ENCODE measurements around the gene DOK1.

Gene DOK1

DNA sequence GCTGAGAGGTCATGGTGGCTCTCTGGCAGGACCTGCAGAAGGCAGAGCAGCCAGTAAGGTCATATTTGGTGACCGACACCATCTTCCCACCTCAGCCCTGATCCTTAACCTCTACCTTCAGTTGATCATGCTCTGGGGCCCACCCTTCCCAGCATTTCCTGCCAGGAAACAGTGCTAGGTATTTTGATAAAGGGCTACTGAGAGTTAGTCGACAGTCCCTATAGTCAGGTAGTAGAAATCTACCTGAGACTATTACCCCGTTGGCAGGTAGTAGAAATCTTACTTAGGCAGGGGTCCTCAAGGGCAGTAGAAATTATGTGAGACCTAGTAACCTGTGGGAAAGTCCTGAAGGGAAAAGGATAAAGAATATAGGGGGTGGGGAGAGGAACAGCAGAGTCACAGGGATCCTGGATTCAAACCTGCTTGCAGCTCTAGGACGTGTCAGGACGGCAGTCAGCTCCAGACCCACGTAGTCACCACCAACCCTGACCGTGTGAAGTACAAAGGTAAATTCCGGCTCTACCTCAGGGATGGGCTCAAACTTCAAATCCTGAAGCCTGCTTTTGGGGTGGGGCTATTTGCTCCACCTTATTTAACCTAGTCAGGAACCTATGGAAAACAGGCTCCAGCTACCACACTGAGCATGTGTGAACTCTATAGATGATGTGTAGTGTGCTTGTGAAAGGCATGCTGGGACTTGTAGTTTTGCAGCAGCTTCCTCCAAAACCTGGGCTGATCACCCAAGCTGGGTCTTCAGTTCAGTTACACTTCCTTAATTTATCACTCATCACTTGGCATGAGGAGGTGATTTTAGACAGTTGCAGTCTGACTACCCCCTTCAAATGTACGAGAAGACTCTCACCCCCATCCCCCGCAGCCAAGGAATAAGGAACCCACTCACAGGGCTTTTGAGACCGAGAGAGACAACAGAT is 28.5 kb upstream of the DOK1 start, which contains the start of gene DQX1:
DQX1 (minus strand) TSS at position 515 of the 932 bp plus-strand sequence; CDS start at position 13, 502 bp downstream.
- DNase-seq: peak; percentile 68

DNA sequence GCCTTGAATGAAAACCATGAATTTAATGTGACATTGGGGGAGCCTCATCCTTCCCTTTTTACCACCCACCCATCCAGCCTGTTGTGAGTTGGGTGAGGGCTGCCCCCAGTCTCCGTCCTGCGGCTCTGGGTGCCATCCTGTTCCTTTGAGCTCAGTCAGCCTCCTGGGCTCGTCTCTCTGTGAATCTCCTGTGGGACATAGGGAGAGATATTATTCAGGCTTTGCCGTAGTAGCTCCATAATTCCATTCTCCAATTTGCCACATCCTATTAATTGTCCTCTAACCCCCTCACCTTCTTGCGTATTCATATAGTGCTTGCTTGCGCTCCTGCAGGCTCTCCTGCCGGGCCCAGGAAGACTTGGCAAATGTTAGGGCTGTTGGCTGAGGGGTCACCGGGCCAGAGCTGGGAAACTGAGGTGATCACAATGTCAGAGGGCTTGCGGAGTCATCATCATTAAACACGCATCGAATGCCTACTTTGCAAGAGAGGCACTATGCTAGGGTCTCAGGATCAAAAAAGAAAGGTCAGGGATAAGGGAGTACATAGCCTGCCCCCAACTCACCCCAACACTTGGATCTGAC is 27.8 kb upstream of the DOK1 start:
- DNase-seq: no peak

DNA sequence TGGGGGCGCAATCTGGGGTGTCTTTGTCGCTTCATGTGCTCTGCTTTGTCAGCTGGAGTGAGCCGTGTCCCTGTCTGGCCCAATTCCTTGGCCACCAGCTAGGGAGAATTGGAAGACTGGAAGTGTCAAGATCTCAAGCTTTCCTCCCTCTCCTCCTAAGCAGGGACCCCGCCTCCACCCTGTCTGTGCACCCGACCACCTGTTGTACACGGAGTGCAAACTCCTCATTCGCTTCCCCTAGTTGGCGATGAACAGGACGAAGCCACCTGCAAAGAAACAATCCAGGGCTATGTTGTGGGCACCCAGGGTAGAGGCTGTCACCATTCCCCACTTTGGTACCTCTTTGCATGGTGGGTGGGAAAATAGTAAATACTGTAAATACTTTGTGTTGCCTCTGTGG is 26.8 kb upstream of the DOK1 start:
- DNase-seq: no peak

DNA sequence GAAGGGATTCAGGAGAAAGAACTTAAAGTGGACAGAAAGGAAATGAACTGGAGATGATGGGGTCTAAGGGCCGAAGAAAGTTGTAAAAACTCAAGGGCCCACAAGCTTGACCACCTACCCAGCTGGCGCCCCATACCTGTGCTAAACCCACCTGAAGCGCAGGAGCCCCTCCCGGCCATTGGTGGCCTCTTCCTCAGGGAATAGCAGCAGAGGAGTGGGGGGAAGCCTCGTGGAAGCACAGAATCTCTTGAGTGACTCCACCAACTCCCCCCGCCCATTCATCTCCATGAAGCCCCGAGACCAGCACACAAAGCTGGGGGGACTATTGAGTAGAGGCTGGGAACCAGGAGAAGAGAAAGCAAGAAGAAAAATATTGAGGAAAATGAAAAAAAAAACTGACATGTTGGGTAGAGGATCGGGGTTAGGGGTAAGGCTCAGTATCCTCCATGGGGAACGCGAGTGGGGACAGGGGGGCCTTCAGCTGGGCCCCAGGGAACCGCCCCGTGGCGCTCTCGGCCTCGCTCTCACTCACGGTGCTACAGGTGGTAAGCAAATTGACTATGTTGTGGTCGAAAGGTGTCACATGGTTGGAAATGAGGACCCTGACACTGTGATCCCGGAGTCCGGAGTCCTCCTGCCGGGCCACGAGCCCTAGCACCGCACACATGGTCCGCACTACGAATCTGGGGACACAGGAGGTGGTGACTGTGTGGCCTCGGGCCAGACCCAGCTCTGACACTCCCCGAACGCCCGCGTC is 25.7 kb upstream of the DOK1 start:
- no peak for DNase-seq

DNA sequence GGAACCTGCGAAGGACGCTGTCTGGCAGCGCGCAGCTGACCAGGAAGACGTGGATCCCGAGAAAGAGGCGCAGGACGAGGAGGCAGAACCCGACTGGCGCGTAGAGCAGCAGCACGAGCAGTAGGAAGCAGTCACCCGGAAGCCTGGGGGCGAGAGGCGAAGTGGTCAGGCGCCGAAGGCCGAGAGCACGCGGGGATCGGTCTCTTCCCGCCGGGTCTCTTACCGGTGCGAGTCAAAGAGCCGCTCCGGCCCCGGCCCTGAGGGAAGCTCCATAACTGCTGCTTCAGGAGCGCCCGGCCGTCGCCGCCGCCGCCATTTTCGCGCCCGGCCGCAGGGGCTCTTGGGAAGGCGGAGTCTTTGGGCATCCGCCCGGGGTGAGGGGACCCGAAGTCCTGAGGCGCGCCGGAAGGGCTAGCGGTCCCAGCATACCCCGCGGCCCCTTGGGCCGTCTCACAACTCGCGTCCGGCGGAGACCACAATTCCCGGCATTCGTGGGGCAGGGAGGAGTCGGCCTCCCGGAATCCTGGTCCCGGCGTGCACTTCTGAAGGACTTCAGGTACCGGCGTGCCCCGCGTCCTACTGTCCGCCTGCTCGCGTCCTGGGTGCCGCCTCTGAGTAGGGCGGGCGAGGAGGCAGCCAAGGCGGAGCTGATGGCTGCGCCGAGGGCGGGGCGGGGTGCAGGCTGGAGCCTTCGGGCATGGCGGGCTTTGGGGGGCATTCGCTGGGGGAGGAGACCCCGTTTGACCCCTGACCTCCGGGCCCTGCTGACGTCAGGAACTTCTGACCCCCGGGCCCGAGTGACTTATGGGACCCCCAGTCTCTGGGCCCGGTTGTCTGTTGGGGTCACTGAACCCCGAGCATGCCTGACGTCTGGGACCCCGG is 24.9 kb upstream of the DOK1 start, which contains the start of the genes AUP1 and HTRA2:
AUP1 (minus strand) TSS at position 350 of the 882 bp plus-strand sequence; CDS start at position 273, 77 bp downstream.
HTRA2 (plus strand) TSS at position 577 of the 882 bp plus-strand sequence; CDS start at position 651, 74 bp downstream.
- peak; percentile 94 for DNase-seq

DNA sequence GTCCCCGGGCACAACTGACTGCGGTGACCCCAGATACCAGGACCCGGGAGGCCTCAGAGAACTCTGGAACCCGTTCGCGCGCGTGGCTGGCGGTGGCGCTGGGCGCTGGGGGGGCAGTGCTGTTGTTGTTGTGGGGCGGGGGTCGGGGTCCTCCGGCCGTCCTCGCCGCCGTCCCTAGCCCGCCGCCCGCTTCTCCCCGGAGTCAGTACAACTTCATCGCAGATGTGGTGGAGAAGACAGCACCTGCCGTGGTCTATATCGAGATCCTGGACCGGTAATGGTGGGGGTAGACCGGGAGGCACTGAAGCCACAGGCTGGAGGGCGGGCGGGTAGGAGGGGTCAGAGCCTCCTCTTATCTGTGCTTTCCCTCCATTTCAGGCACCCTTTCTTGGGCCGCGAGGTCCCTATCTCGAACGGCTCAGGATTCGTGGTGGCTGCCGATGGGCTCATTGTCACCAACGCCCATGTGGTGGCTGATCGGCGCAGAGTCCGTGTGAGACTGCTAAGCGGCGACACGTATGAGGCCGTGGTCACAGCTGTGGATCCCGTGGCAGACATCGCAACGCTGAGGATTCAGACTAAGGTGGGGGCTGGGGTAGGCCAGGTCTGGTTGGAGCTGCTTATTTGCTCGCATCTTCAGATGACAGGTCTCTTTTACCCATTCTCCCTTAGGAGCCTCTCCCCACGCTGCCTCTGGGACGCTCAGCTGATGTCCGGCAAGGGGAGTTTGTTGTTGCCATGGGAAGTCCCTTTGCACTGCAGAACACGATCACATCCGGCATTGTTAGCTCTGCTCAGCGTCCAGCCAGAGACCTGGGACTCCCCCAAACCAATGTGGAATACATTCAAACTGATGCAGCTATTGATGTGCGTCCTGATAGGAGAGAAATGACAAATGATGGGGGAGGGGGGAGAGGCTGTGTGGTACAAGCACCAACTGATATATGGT is 24.0 kb upstream of the DOK1 start:
- peak; percentile 66 for DNase-seq

DNA sequence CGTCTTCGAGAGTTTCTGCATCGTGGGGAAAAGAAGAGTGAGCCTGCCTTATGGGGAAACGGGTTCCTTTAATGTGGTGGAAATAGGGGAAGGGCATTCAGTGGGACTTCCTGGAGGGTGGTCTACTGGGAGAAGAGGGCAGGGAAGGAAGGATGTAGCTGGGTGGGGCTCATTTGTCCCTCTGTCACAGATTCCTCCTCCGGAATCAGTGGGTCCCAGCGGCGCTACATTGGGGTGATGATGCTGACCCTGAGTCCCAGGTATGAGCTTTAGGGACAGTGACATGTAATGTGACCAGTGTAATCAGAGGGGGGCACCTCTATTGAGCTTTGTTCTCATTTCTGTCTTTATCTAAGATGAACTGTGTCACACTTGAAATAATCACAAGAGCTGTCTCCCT is 22.9 kb upstream of the DOK1 start:
- no peak for DNase-seq

DNA sequence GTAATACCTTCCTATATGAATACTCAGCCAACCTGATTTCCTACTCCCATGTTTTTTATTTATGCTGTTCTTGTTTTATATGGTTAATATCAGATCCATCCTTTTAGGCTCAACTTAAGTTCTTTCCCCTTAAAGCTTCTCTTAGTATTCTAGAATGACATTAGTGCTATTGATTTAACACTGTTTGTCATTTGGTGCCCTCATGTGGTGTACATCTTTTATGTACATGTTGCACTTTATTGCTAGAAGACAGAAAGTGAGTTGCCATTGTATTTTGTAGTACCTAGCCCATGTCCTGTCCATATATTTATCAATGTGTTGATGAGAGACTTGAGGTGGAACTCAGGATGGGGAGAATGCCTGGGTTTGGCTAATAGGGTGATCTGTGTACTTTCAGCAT is 22.3 kb upstream of the DOK1 start:
- DNase-seq: no peak

DNA sequence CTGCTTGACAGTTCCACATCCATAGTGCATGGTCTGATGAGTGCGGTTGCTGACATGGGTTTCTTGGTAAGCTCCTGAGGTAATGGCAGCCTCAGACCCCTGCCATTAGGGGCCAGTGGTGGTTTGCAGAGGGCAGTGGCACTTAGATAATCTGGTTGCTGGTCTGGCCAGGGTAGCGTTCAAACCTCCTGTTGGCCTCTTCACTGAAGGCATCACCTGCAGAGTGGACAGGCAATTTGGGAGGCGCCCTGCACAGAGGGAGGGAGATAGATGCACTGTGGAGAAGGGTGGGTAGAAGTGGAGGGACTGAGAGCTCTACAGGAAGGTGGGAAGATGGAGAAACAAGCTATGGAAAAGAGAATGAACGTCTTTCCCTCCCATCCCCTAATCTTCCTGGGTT is 21.1 kb upstream of the DOK1 start:
- DNase-seq: no peak

DNA sequence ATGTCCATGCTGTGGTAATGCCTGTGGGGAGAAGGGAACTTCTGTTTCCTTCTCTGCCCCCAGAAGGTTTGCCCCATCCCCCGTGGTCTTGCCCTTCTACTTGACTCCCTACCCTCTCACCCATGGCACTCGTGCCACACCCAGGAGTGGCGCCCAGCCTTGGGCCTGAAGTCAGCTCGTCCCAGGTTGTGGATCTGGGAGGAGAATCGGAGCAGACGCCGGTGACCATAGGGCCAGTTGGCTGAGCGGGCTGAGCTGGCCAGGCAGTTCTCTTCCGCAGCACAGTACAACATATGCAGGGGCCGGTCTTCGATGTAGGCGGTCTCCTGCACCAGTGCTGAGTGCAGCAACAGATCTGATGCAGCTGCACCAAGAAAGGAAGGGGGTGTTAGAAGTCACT is 20.1 kb upstream of the DOK1 start:
- DNase-seq: no peak

DNA sequence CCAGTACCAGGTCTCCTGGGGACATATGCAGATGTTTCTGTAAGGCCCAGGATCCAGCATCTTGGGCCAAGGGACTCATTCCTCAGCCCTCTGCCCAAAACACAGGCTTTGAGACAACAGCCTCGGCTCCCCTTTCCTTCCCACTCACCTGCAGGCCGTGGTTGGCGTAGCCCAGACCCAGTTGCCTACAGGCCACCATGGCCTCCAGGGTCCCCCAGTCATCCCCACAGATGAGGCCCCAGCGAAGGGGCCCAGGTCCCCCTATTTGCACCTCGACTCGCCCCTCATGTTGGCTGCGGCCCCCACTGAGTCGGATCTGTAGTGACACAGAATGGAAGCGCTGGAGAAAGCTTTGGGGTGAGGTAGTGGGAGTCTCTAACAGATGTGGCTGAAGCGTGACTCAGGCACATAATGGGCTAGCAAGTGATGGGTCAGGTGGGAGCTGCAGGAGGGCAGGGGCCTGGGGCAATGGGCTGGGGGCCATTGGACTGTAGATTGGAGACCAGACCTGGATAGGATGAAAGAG is 19.0 kb upstream of the DOK1 start:
- no peak for DNase-seq

DNA sequence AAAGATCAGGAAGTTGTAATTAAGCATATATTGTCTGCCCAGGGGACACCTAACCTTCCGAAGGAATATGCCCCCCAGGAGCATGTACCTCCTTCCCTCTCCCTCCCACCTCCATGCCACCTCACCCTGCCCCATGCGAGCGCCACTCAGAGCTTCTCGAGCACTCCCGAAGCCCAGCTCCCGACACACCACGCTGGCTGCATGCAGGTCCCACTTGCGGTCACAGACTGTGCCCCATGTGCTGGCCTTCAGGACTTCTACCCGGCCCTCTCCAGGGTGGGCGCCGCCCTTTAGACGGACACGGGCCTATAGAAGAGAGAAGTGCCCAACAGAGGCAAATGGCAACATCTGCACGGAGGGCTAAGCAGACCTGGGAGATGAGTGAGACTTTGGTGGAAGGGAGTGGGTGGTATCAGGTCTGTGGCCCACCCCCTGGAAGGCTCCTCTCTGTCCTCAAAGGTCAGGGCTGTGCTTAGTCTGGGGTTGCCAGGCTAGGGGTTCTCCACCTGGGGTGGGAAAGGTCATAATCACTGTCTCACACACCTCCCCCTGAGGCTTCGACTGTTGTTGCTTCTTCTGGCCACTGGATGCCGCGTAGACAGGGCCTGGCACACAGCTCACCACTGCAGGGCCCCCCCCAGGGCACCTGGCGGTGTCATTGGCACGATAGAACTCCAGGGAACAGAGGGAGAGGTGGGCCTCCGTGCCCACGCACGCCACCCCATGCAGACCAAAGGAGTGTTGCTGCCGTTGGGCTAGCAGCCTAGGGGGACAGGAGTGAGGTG is 18.2 kb upstream of the DOK1 start:
- DNase-seq: no peak

DNA sequence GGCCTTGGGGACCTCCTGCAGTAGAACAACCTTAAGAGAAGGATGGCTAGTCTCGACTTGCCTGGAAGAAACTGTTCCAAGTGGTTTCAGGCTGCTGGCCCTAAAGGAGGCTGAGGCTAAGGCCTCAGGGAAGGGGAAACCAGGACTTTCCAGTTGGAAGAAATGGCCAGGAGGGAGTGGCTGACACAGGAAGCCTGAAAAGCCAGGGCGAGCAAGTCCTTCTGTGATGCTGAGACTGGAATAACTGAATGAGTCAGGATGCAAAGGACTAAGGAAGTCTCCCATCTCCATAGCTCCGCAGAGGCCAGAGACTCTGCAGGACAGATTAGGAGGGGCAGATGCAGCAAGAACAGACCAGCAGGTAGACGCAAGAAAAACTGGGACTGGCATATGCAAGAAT is 17.4 kb upstream of the DOK1 start:
- no peak for DNase-seq

DNA sequence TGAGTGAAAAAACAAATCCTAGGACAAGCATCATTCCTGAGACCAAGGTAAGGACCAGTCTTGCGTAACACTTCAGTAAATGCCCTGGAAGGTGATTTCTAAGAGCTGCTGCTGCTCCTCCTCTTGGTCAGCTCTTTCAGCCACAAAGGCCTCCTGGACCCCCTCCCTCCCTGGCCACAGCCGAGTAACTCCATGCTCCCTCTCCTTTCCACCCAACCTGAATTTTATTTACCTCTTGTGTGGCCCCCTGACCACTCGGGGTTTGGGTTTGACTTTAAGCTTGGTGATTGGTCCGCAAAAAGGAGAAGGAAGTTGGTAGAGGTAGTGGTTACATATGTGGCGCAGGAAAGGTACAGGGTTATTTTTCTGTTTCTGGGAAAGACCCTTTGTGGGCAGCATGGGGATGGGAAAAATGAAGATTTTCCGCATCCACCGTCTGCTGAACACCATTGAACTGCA is 15.6 kb upstream of the DOK1 start:
- no peak for DNase-seq

DNA sequence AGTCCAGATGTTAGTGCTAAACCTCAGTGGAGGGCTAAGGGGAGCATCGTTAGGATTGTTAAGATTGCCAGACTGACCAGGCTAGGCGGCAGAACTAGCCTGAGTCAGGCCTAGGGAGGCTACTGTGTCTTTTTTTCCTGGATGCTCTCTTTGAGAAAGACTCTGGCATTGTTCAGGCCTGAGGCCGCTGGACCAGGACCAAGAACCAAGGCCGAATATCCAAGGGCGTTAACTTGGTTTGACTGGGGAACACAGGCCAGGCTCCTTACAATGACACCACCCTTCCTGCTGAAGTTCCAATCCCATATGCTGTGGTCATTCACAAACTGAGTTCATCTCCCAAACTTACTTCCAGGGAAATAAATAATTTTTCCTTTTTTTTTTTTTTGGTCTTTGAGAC is 14.2 kb upstream of the DOK1 start:
- no peak for DNase-seq

DNA sequence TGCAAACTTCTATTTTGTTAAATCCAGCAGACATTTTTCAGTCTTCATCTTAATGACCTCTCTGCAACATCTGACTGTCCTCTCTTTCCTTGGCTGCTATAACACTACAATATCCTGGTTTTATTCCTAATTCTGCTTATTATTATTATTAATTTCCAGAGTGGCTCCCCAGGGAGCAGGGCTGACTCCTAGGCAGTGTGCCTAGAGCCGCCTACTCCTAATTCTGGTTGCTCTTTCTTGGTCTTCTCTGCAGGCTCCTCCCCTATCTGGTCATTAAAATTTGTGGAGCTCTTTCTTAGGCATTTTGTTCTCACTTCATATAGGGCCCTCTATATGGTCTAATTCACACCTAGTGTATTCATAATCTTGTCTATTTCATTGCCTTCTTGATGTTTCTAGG is 11.5 kb upstream of the DOK1 start:
- DNase-seq: no peak

DNA sequence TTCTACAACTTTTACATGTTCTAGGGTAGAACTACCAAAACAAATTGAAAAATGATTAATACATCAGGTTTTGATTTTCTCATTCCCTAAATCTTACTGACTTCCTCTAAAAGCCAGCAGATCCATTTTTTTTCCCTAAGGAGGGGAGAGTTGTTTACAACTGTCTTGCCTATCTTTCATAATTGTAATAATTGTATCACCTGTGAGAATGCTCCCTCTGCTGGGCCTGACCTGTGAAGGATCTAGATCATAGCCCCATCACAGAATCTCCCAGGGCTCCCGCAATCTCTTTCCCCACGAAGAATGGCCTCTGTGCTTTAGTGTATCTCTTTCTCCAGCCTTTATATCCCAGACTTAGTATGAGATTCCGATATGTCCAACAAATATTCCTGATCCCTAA is 9.9 kb upstream of the DOK1 start:
- DNase-seq: no peak

DNA sequence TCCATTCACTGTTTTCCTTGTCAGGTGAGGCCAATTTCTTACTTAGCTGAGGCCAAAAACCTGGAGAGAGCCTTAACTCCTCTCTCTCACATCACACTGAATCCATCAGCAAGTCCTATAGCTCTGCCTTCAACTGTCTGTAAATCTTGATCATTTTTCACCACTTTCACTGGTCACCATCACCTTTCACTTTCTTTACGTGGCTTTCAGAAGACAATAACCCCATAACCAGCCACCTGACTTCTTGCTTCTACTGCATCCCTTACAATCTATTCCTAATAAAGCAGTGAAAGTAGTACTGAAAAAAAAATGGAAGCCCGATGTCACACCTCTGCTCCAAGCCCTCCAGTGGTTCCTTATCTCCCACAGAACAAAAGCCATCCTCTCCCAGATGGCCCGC is 8.5 kb upstream of the DOK1 start:
- DNase-seq: no peak

DNA sequence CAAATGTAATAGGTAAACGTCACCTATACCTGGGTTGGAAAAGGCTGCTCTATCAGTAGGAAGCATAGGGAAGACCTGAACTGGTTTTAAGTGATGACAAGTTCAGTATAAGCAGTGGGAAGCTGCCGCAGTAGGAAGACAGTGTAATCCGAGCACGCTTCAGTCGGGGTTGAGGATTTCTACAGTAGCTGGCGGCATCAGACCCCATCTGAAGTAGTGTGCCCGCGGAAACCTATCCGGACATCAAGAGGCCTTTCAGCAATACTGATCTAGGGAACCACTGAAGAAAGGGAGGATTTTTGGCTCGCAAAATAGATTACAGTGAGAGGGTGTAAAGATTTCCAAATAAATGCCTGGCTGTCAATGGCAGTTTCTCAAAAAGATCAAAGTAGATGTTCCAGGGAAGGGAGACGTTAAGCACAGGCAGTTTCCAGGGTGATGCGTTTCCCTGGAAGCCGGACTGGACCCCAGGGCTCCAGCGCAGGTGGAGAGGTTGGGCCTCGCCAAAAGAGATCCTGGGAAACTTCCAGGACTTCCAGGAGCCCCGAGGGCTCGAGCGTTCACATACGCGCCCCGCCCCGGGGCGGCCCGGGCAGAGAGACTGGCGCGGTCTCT is 6.1 kb upstream of the DOK1 start:
- DNase-seq: no peak
